Heart right ventricle (tissue), 16 donors: Measurements from ENCODE around the gene TEAD1. TPM values are rescaled to one million over a fixed set of nuclear protein-coding genes. Genes with fewer than 3 reads are reported as not detected.

Experiments used
- ATAC-seq, 8 donors: fragments of 200-7000 bp; cut with Tn5 transposase; one replicate each; pipeline ENCODE4 v1.9.1; 2020; ENCODE audit warnings: mild to moderate bottlenecking in 8 of 8, moderate library complexity in 8 of 8, moderate number of reproducible peaks in 1 of 8
- DNase-seq, 2 donors: peaks; one replicate each; pipeline ENCODE4 v3.0.0-alpha.2; 2020
- H3K27ac ChIP-seq, 10 donors: fragments of 200-600 bp; sonication (generic) in 2 of 10; one replicate each; pipeline versions ENCODE4 v1.5.0 to v1.8.0; 2020 to 2022; ENCODE audit warnings: mild to moderate bottlenecking in 3 of 10
- H3K27me3 ChIP-seq, 7 donors: fragments of 200-600 bp; one replicate each; pipeline ENCODE4 v1.8.0; 2021 to 2022; ENCODE audit warnings: mild to moderate bottlenecking in 2 of 7
- H3K36me3 ChIP-seq, 9 donors: fragments of 200-600 bp; sonication (generic) in 1 of 9; one replicate each; pipeline versions ENCODE4 v1.5.0 to v1.8.0; 2020 to 2022; ENCODE audit warnings: mild to moderate bottlenecking in 2 of 9
- H3K4me1 ChIP-seq, 9 donors: fragments of 200-600 bp; sonication (generic) in 1 of 9; one replicate each; pipeline versions ENCODE4 v1.5.0 to v1.8.0; 2020 to 2022; ENCODE audit warnings: mild to moderate bottlenecking in 4 of 9
- H3K4me3 ChIP-seq, 10 donors: fragments of 200-600 bp; sonication (generic) in 2 of 10; one replicate each; pipeline versions ENCODE4 v1.5.0 to v1.8.0; 2020 to 2022; ENCODE audit warnings: mild to moderate bottlenecking in 7 of 10, moderate library complexity in 2 of 10
- H3K9me3 ChIP-seq, 11 donors: fragments of 200-600 bp in 10 of 11; sonication (generic) in 2 of 11; one replicate each; pipeline versions ENCODE4 v1.5.0 to v1.8.0; 2013 to 2022; ENCODE audit warnings: mild to moderate bottlenecking in 2 of 11, control low read depth in 1 of 11, moderate library complexity in 1 of 11
- WGBS, 2 donors: extraction: QIAGEN DNeasy Blood & Tissue Kit; methylation state at CpG; one replicate each; pipeline ENCODE4 v1.1.7; 2013; ENCODE audit warnings: inconsistent platforms in 1 of 2; 5-methylcytosine and 5-hydroxymethylcytosine counted together
- intact Hi-C, 10 donors: fragments of 100-400 bp; cut with DNase I; formaldehyde crosslinking; loops; one replicate each; pipeline versions ENCODE4 v1.11.1 to v1.14.2; 2022
- polyA plus RNA-seq, 2 donors: library from polyadenylated mRNA; stranded (reverse); fragments of 200-250 nt; gene quantifications; one replicate each; pipeline ENCODE4 v1.2.3, GENCODE V29; 2013
- total RNA-seq, 10 donors: library from RNA; stranded (reverse); fragmentation: NEBNext Ultra II Directional in 3 of 10; extraction: Animal tissue kit (Norgen Biotek cat#: 25700) in 3 of 10; gene quantifications; one replicate each; pipeline versions ENCODE4 v1.2.1 to v1.2.4, GENCODE V29; 2021 to 2023
- TF ChIP-seq, protein P1 (sequence below), 9 donors: fragments of 200-600 bp; sonication (generic) in 2 of 9; IDR thresholded peaks; one replicate each; pipeline versions ENCODE4 v1.5.0 to v1.8.0; 2021 to 2022; ENCODE audit warnings: antibody characterized with exemption in 9 of 9, mild to moderate bottlenecking in 5 of 9, moderate library complexity in 1 of 9
- donor health status: Arrhythmogenic right ventricular cardiomyopathy.
- donor health status: ischemic (EF 13 %, LVEDD 7.1; RV severe dilation, severe dysfunction).
- donor health status: healthy with polysubstance abuse.
- donor health status: DM: no; HTN: yes; CAD: no.
- donor health status: DM: no; HTN: no; CAD: no.
- donor health status: ischemic (EF 25% LVEDD 6.9; RV normal size, moderate dysfunction).
- donor health status: ischemic (EF 25% LVEDD 5.7; RV mildly dilated, moderate dysfunction).
- donor health status: healthy.
- donor health status: DM: yes; HTN: yes; CAD: no.
- donor health status: Ischemic cardiomyopathy.
- donor health status: ischemic (EF 35%, LVEDD 5.7; RV mildly dilated, moderate dysfunction).
- donor health status: nonischemic (EF 11% LVEDD 7.7; RV severe dilation, severe dysfunction).
- donor health status: DM: yes; HTN: yes; CAD: no.
- donor health status: PGD.
- donor health status: ischemic (EF 29% LVEDD 5.4; RV normal size, mild dysfunction).
- donor health status: nonischemic (EF 23%, LVEDD 6.1; RV moderate dilation, normal function).

The TEAD1 gene
- total and polyA plus RNA-seq, 12 donors, result 12.7 to 138 (median 116) TPM

DNA sequence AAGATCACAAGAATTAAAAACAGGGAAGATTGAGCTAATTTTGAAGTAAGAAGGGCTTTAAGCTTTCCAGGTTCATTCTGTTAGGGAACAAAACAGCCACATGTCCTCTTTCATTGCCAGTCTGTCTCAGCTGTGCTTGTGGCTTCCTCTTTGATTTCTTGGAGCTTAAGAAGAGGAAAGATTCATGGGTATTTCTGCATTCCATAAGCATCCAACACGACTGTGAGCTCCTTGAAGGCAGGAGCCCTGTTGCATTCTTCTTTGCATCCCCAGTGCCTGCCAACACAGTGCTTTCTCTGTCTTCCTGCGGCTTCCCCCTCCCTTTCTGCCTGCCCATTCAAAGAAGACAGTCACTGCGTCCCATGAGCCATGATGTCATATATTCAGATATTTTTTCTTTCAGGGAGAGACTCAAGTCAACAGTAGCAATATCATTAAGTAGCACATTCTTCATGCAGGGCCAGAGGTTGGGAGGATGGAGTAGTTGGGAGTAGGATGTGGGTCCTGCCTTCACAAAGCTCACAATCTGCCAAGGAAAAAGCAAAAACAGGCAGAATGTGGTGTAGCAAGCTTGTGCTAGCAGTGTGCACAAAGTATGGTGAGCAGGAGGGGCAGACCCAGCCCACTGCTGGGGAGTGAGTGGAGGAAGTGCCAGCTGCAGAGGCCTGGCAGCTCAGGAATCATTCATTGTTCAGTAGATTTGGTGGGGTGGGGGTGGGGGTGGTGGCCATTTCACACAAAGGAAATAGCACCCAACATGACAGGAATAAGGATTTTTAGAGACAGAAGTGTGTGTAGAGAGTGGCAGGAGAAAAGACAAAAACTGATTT lies 172.8 kb downstream of the TEAD1 start:
- Histone ChIP-seq H3K9me3 (no peaks in the 10 kb centered on the region), H3K4me1 (peaks cover 16 to 50% (median 35%) of the 10 kb centered on the region in 9 donors), H3K27me3 (no peaks in the 10 kb centered on the region), H3K36me3 (no peaks in the 10 kb centered on the region), H3K4me3 (no peak overlapping the region), H3K27ac (peak overlapping the region in 6 of 10 donors; percentile 17 to 56 (median 38))
- intact Hi-C loops, result no loop called here
- 48 to 55% methylated on average over 3 of the region's 3 CpGs for WGBS, 2 donors
- TF ChIP-seq, protein P1, sequence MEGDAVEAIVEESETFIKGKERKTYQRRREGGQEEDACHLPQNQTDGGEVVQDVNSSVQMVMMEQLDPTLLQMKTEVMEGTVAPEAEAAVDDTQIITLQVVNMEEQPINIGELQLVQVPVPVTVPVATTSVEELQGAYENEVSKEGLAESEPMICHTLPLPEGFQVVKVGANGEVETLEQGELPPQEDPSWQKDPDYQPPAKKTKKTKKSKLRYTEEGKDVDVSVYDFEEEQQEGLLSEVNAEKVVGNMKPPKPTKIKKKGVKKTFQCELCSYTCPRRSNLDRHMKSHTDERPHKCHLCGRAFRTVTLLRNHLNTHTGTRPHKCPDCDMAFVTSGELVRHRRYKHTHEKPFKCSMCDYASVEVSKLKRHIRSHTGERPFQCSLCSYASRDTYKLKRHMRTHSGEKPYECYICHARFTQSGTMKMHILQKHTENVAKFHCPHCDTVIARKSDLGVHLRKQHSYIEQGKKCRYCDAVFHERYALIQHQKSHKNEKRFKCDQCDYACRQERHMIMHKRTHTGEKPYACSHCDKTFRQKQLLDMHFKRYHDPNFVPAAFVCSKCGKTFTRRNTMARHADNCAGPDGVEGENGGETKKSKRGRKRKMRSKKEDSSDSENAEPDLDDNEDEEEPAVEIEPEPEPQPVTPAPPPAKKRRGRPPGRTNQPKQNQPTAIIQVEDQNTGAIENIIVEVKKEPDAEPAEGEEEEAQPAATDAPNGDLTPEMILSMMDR (IDR thresholded peaks at IDR 0.05), result no peak
- no peak for ATAC-seq
- DNase-seq, result no peak

DNA sequence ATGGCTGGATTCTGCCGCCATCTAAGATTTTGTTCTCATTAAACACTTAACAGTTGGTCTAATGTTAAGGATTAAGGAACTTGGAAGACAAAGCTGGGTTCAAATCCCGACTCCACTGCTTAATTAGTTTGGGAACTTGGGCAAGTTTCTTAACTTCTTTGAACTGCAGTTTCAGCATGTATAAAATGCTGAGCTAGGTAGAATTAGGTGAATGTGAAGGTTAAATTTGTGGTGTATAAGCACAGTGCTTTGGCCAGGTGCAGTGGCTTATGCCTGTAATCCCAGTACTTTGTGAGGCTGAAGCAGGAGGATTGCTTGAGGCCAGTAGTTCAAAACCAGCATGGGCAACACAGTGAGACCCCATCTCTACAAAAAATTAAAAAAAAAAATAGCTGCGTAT lies 174.2 kb downstream of the TEAD1 start:
- Histone ChIP-seq H3K4me1 (peaks cover 12 to 45% (median 23%) of the 10 kb centered on the region in 9 donors), H3K27ac (no peak overlapping the region)
- 97 to 99% methylated on average over 3 of the region's 3 CpGs for WGBS, 2 donors

DNA sequence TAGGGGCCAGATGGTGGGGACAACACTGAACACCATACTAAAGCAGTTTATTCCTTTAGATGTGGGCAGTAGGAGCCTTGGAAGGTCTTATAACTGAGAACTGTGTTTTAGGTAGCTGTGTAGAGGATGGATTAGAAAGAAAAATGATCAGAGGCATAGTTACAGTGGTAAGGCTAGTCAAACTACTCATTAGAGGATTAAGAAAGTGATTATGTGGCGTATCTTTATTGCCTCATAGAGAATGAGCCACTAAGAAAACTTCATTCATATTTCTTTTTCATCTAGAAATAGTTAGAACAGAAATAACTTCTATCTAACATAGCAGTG lies 179.1 kb downstream of the TEAD1 start:
- Histone ChIP-seq H3K36me3 (no peaks in the 10 kb centered on the region), H3K27ac (peak overlapping the region in 3 of 10 donors; percentile 8 to 38 (median 34)), H3K27me3 (no peaks in the 10 kb centered on the region), H3K4me1 (peaks cover 0 to 26% (median 21%) of the 10 kb centered on the region in 9 donors), H3K9me3 (no peaks in the 10 kb centered on the region), H3K4me3 (no peak overlapping the region)
- ATAC-seq (no peak), DNase-seq (no peak)
- intact Hi-C loops, result no loop called here
- 42 to 59% methylated on average over 1 of the region's 1 CpG for WGBS, 2 donors
- TF ChIP-seq, protein P1 (IDR thresholded peaks at IDR 0.05), result no peak

More for the DNA sequence above, 174.2 kb downstream of the TEAD1 start:
- Histone ChIP-seq H3K9me3 (no peaks in the 10 kb centered on the region), H3K27me3 (no peaks in the 10 kb centered on the region), H3K4me3 (no peak overlapping the region), H3K36me3 (no peaks in the 10 kb centered on the region)
- DNase-seq (no peak), ATAC-seq (no peak)
- TF ChIP-seq, protein P1 (IDR thresholded peaks at IDR 0.05), result no peak
- intact Hi-C loops, result no loop called here

DNA sequence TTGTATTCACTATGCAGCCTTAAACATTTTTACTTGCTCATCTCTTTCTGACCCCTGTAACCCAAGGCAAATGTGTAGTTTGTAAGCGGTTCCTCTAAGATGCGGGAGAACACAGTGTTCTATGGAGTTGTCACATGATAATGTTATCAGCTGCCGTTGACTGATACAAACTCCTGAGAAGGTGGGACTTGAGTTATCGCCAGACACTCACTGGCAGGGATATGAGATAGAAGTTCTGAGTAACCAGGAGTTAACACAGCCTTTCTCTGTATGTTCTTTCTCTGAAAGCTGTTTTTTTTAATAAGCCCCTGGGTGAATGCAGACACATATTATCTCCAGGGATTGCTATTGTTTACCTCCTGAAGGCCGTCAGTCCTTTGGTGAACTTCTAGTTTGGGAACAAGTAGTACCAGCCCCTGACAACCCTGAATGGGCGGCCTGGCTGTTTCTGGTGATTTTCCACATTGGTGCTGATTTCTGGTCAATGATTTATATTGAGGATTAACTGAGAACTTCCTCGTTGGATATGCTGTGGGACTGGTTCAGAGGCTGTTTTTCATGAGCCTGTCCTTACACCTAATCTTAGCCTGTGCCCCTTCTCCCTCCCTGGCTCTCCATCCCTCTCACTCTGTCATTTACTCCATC lies 179.6 kb downstream of the TEAD1 start:
- peak in 7 of 8 donors; percentile 29 to 81 (median 56) for ATAC-seq
- H3K9me3 ChIP-seq, result no peaks in the 10 kb centered on the region
- H3K4me1 ChIP-seq, result peaks cover 0 to 26% (median 21%) of the 10 kb centered on the region in 9 donors
- no peak overlapping the region for H3K4me3 ChIP-seq
- H3K27me3 ChIP-seq, result no peaks in the 10 kb centered on the region
- 33 to 39% methylated on average over 7 of the region's 7 CpGs for WGBS, 2 donors
- peak overlapping the region in 5 of 10 donors; percentile 8 to 38 (median 30) for H3K27ac ChIP-seq
- intact Hi-C loops, result no loop called here
- DNase-seq, result no peak
- TF ChIP-seq, protein P1 (IDR thresholded peaks at IDR 0.05), result no peak
- no peaks in the 10 kb centered on the region for H3K36me3 ChIP-seq
